ENCODE measurements around the gene OR52E1.
"Not testable (repeated sequence)": the region's sequence is repeated elsewhere in the genome, so short reads cannot be mapped to it uniquely, and the experiment has no call there.

Gene OR52E1

DNA sequence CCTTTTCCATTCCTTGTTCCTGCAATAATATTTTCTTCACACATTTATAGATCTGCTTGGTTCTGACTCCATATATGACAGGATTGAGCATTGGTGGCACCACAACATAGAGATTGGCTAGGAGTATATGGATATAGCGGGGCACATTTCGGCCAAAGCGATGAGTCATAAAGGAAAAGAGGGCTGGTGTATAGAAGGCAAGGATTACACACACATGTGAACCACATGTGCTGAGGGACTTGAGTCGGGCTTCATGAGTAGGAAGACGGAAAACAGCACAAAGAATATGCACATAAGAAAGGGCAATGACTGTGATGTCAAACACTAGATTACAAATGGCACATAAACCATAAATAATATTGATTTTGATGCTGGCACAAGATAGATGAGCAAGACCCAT, 10.7 kb upstream of the OR52E1 start:
- H3K4me3 ChIP-seq (ENCODE audit: insufficient read depth, low read depth, low read length, poor library complexity, severe bottlenecking); H3K4me1 ChIP-seq (ENCODE audit: control insufficient read depth, insufficient read depth, low read length, poor library complexity, severe bottlenecking); H3K36me3 ChIP-seq (ENCODE audit: control insufficient read depth, insufficient read depth, low read length); H3K9me3 ChIP-seq (ENCODE audit: control insufficient read depth, low read length); H3K27ac ChIP-seq (ENCODE audit: insufficient read depth, low read length, poor library complexity, severe bottlenecking); DNase-seq; H3K27me3 ChIP-seq (replicated peaks; ENCODE audit: control insufficient read depth, insufficient read depth, low read length, poor library complexity, severe bottlenecking): not testable (repeated sequence)

DNA sequence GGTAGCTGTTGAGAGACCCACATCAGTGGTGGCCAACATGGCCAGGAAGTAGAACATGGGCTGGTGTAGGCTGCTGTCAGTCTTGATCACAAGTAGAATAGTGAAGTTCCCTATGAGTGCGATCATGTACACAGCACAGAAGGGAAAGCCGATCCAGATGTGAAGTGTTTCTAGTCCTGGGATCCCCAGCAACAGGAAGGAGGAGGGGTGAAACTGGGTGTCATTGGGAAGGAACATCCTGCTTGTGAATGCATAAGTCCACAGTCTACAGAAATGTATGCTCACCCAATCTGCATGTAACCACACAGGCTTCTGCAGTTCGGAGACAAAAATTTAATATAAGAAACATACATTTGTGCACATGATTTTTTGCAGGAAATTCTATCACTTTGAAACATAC, 10.0 kb upstream of the OR52E1 start, which contains the start of gene OR52E2:
OR52E2 (minus strand) TSS at position 237 of the 400 bp plus-strand sequence; CDS start at position 237, 0 bp downstream.
- DNase-seq: no peak
- Histone ChIP-seq H3K27ac (ENCODE audit: insufficient read depth, low read length, poor library complexity, severe bottlenecking) (no peak within 1 kb of the TSS), H3K4me1 (ENCODE audit: control insufficient read depth, insufficient read depth, low read length, poor library complexity, severe bottlenecking) (no peaks in the 10 kb centered on the region), H3K27me3 (replicated peaks; ENCODE audit: control insufficient read depth, insufficient read depth, low read length, poor library complexity, severe bottlenecking) (no peaks in the 10 kb centered on the region), H3K36me3 (ENCODE audit: control insufficient read depth, insufficient read depth, low read length) (no peaks in the 10 kb centered on the region), H3K4me3 (ENCODE audit: insufficient read depth, low read depth, low read length, poor library complexity, severe bottlenecking) (no peak within 1 kb of the TSS), H3K9me3 (ENCODE audit: control insufficient read depth, low read length) (no peaks in the 10 kb centered on the region)

DNA sequence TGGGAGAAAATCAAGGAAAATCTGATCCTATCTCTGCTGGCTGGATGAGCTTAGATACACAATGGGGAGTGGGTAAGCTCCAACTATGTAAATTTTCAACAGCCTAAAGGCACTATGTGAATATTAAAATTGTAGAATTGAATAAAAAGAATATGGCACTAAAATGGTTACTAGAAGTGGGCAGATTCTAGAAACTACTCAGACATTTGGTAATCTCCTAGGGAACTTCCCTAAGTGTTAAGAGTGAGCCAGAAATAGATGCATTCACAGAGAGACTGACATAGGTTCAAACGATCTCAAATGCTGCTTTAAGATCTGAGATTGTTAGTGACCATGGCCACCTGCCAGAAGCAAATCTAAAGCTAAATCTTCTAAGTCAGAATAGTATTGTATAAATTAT, 4.3 kb upstream of the OR52E1 start:
- Histone ChIP-seq H3K9me3 (ENCODE audit: control insufficient read depth, low read length) (no peaks in the 10 kb centered on the region), H3K27ac (ENCODE audit: insufficient read depth, low read length, poor library complexity, severe bottlenecking) (no peak overlapping the region), H3K27me3 (replicated peaks; ENCODE audit: control insufficient read depth, insufficient read depth, low read length, poor library complexity, severe bottlenecking) (no peaks in the 10 kb centered on the region), H3K36me3 (ENCODE audit: control insufficient read depth, insufficient read depth, low read length) (no peaks in the 10 kb centered on the region), H3K4me1 (ENCODE audit: control insufficient read depth, insufficient read depth, low read length, poor library complexity, severe bottlenecking) (no peaks in the 10 kb centered on the region), H3K4me3 (ENCODE audit: insufficient read depth, low read depth, low read length, poor library complexity, severe bottlenecking) (no peak overlapping the region)
- no peak for DNase-seq

DNA sequence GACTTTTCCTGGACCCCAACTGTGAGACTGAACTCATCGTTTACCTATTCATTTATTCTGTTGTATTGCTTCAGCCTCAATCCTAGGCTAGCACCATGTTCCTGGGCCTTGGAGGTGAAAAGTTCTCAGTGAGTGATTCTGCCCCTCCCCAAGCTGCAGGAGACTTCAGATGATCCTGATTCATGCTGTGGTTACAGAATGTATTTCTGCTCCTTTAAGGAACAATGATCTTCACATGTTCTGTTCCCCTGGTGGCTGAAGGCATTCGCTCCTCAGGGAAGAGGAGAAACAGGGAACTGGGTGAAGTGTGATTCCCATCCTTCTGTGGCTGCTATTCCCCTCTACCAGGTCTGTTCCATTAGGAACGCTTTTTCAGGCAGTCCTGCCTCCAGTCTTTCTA, 2.4 kb downstream of the OR52E1 start:
- Histone ChIP-seq H3K36me3 (ENCODE audit: control insufficient read depth, insufficient read depth, low read length) (no peaks in the 10 kb centered on the region), H3K27me3 (replicated peaks; ENCODE audit: control insufficient read depth, insufficient read depth, low read length, poor library complexity, severe bottlenecking) (no peaks in the 10 kb centered on the region), H3K4me1 (ENCODE audit: control insufficient read depth, insufficient read depth, low read length, poor library complexity, severe bottlenecking) (no peaks in the 10 kb centered on the region), H3K9me3 (ENCODE audit: control insufficient read depth, low read length) (no peaks in the 10 kb centered on the region), H3K4me3 (ENCODE audit: insufficient read depth, low read depth, low read length, poor library complexity, severe bottlenecking) (no peak overlapping the region), H3K27ac (ENCODE audit: insufficient read depth, low read length, poor library complexity, severe bottlenecking) (no peak overlapping the region)
- DNase-seq: no peak

DNA sequence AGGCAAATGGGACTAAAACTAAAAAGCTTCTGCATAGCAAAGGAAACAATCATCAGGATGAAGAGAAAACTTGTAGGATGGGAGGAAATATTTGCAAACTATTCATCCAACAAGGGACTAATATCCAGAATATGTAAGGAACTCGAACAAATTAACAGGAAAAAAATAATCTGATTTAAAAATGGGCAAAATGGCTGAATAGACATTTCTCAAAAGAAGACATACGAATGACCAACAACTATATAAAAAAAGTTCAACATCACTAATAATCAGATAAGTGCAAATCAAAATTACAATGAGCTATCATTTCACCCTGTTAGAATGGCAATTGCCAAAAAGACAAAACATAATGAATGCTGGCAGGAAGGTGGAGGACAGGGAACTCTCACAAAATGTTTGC, 12.0 kb downstream of the OR52E1 start:
- Histone ChIP-seq H3K36me3 (ENCODE audit: control insufficient read depth, insufficient read depth, low read length) (no peaks in the 10 kb centered on the region), H3K4me1 (ENCODE audit: control insufficient read depth, insufficient read depth, low read length, poor library complexity, severe bottlenecking) (no peaks in the 10 kb centered on the region), H3K9me3 (ENCODE audit: control insufficient read depth, low read length) (no peaks in the 10 kb centered on the region), H3K4me3 (ENCODE audit: insufficient read depth, low read depth, low read length, poor library complexity, severe bottlenecking) (no peak overlapping the region), H3K27ac (ENCODE audit: insufficient read depth, low read length, poor library complexity, severe bottlenecking) (no peak overlapping the region), H3K27me3 (replicated peaks; ENCODE audit: control insufficient read depth, insufficient read depth, low read length, poor library complexity, severe bottlenecking) (no peaks in the 10 kb centered on the region)
- no peak for DNase-seq

DNA sequence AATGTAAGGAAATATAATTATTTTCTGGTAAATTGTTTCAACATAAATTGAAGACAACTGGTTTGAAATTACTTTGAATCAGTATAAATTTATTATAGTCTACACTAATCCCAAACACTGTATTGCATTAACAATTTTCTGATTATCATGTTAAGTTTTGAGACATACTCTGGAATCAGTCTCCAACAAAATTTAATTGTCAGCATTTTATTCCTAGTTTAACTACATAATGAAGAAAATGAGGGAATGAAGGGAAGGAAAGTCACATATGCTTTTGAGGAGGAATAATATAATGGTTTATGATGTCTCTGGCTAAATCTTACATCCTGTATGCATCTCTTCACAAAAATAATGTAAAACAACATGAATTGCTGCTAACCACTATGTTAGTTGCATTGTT, 14.2 kb downstream of the OR52E1 start:
- no peaks in the 10 kb centered on the region for H3K9me3 ChIP-seq (ENCODE audit: control insufficient read depth, low read length)
- no peaks in the 10 kb centered on the region for H3K27me3 ChIP-seq (replicated peaks; ENCODE audit: control insufficient read depth, insufficient read depth, low read length, poor library complexity, severe bottlenecking)
- H3K4me1 ChIP-seq (ENCODE audit: control insufficient read depth, insufficient read depth, low read length, poor library complexity, severe bottlenecking): no peaks in the 10 kb centered on the region
- DNase-seq: no peak
- H3K36me3 ChIP-seq (ENCODE audit: control insufficient read depth, insufficient read depth, low read length): no peaks in the 10 kb centered on the region
- H3K4me3 ChIP-seq (ENCODE audit: insufficient read depth, low read depth, low read length, poor library complexity, severe bottlenecking): no peak overlapping the region
- H3K27ac ChIP-seq (ENCODE audit: insufficient read depth, low read length, poor library complexity, severe bottlenecking): no peak overlapping the region

DNA sequence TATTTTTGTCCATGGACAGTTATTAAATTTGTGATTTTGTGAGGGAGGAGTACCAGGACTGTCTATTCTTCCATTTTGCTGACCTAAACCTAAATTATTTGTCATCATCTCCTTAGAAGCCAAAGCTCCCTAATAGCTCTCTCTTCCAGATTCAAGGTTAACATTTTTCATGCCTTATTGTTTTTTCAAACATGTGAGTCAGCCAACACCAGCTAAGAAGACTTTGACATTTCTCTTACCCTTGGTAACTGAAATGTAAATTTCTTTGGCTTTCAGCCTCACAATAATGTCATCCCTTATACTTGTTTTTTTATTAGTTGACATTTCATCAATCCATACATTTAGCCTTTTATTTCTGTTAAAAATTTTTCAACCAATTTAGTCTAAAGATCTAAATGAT, 19.2 kb downstream of the OR52E1 start:
- H3K27ac ChIP-seq (ENCODE audit: insufficient read depth, low read length, poor library complexity, severe bottlenecking): no peak overlapping the region
- H3K9me3 ChIP-seq (ENCODE audit: control insufficient read depth, low read length): no peaks in the 10 kb centered on the region
- no peaks in the 10 kb centered on the region for H3K4me1 ChIP-seq (ENCODE audit: control insufficient read depth, insufficient read depth, low read length, poor library complexity, severe bottlenecking)
- H3K36me3 ChIP-seq (ENCODE audit: control insufficient read depth, insufficient read depth, low read length): no peaks in the 10 kb centered on the region
- no peak overlapping the region for H3K4me3 ChIP-seq (ENCODE audit: insufficient read depth, low read depth, low read length, poor library complexity, severe bottlenecking)
- H3K27me3 ChIP-seq (replicated peaks; ENCODE audit: control insufficient read depth, insufficient read depth, low read length, poor library complexity, severe bottlenecking): no peaks in the 10 kb centered on the region
- no peak for DNase-seq

DNA sequence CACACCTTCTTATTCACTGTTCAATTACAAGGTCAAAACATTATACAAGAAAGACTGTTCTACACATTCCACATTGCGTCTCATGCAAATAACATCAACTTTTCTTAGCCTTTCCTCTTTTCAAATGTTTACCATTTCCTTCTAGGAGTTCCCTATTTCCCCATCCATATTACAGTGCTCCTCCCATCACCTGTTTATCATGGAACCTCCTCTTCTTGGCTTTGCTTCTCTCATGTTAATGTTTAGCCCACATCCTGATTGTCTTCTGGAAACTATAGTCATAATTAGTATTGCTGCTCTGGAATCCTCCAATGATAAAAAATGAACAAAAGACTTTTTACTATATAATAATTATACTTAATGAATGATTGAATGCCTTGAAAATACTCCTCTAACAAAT, 21.3 kb downstream of the OR52E1 start:
- no peak overlapping the region for H3K4me3 ChIP-seq (ENCODE audit: insufficient read depth, low read depth, low read length, poor library complexity, severe bottlenecking)

DNA sequence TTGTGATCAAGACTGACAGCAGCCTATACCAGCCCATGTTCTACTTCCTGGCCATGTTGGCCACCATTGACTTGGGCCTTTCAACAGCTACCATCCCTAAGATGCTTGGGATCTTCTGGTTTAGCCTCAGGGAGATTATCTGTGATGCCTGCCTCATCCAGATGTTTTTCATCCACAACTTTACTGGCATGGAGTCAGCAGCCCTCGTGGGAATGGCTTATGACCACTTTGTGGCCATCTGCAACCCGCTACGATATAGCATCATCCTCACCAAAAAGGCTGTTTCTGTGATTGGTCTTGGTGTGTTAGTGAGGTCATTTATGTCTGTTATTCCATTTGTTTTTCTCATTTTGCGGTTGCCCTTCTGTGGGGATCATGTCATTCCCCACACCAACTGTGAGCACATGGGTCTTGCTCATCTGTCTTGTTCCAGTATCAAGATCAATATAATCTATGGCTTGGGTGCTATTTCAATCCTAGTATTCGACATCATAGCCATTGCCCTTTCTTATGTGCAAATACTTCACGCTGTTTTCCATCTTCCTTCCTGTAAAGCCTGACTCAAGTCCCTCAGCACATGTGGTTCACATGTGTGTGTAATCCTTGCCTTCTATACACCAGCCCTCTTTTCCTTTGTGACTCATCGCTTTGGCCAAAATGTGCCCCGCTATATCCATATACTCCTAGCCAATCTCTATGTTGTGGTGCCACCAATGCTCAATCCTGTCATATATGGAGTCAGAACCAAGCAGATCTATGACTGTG, 23.6 kb downstream of the OR52E1 start:
- no peaks in the 10 kb centered on the region for H3K9me3 ChIP-seq (ENCODE audit: control insufficient read depth, low read length)
- no peak for DNase-seq

More for the DNA sequence above, 21.3 kb downstream of the OR52E1 start:
- DNase-seq: no peak
- H3K27me3 ChIP-seq (replicated peaks; ENCODE audit: control insufficient read depth, insufficient read depth, low read length, poor library complexity, severe bottlenecking): no peaks in the 10 kb centered on the region
- H3K27ac ChIP-seq (ENCODE audit: insufficient read depth, low read length, poor library complexity, severe bottlenecking): no peak overlapping the region
- H3K4me1 ChIP-seq (ENCODE audit: control insufficient read depth, insufficient read depth, low read length, poor library complexity, severe bottlenecking): no peaks in the 10 kb centered on the region
- H3K36me3 ChIP-seq (ENCODE audit: control insufficient read depth, insufficient read depth, low read length): no peaks in the 10 kb centered on the region
- H3K9me3 ChIP-seq (ENCODE audit: control insufficient read depth, low read length): no peaks in the 10 kb centered on the region

DNA sequence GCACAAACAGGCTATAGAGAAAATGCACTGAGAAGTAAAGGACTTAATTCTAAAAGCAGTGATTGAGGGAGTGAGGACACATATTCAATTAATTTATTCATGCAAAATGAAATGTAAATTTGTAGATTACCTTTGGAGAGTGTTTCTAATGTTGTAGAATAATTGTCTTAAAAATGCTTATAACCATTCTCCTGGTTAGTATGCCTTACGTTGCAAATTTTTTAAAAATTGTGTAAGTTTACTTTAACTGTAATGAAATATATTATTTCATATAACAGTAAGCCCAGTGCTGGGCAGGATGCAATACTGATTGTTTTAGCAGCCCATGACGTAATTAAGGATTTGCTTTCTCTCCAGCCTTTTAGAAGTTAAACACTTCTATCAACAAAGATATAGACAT, 26.6 kb downstream of the OR52E1 start:
- Histone ChIP-seq H3K27ac (ENCODE audit: insufficient read depth, low read length, poor library complexity, severe bottlenecking) (no peak overlapping the region), H3K4me3 (ENCODE audit: insufficient read depth, low read depth, low read length, poor library complexity, severe bottlenecking) (no peak overlapping the region), H3K27me3 (replicated peaks; ENCODE audit: control insufficient read depth, insufficient read depth, low read length, poor library complexity, severe bottlenecking) (no peaks in the 10 kb centered on the region), H3K9me3 (ENCODE audit: control insufficient read depth, low read length) (no peaks in the 10 kb centered on the region), H3K36me3 (ENCODE audit: control insufficient read depth, insufficient read depth, low read length) (no peaks in the 10 kb centered on the region), H3K4me1 (ENCODE audit: control insufficient read depth, insufficient read depth, low read length, poor library complexity, severe bottlenecking) (no peaks in the 10 kb centered on the region)
- no peak for DNase-seq

More for the DNA sequence above, 23.6 kb downstream of the OR52E1 start:
- H3K36me3 ChIP-seq (ENCODE audit: control insufficient read depth, insufficient read depth, low read length): no peaks in the 10 kb centered on the region
- H3K27ac ChIP-seq (ENCODE audit: insufficient read depth, low read length, poor library complexity, severe bottlenecking): no peak overlapping the region
- H3K4me1 ChIP-seq (ENCODE audit: control insufficient read depth, insufficient read depth, low read length, poor library complexity, severe bottlenecking): no peaks in the 10 kb centered on the region
- H3K27me3 ChIP-seq (replicated peaks; ENCODE audit: control insufficient read depth, insufficient read depth, low read length, poor library complexity, severe bottlenecking): no peaks in the 10 kb centered on the region
- H3K4me3 ChIP-seq (ENCODE audit: insufficient read depth, low read depth, low read length, poor library complexity, severe bottlenecking): no peak overlapping the region

Measured in effector memory CD4-positive, alpha-beta T cell (primary cell).